Liver (tissue), 3 donors: Measurements from ENCODE around the gene LGALS4.

Experiments
- RXRA ChIP-seq, 2 donors: IDR thresholded peaks; 2 replicates each; pipeline ENCODE4 v1.6.1; 2017 to 2018; ENCODE audit warnings: antibody characterized with exemption in 2 of 2, mild to moderate bottlenecking in 1 of 2
- TAF1 ChIP-seq: conservative IDR thresholded peaks from 2 replicates; pipeline ENCODE4 v1.6.1; 2016; ENCODE audit warnings: antibody characterized with exemption, mild to moderate bottlenecking
- YY1 ChIP-seq: IDR thresholded peaks from 2 replicates; pipeline ENCODE4 v1.6.1; 2016; ENCODE audit warnings: antibody characterized with exemption, mild to moderate bottlenecking
- TF ChIP-seq, protein P1 (sequence below): fragments of 150-350 bp; IDR thresholded peaks from 2 replicates; pipeline ENCODE4 v1.5.1; 2017; ENCODE audit warnings: improper control_type of control experiment, low read depth, low read length; ENCODE audit not compliant: missing input control
- TF ChIP-seq, protein P2 (sequence below): IDR thresholded peaks from 2 replicates; pipeline ENCODE4 v1.6.1; 2016; ENCODE audit warnings: antibody characterized with exemption, mild to moderate bottlenecking
- donor health status: healthy.
- donor health status: healthy.

DNA sequence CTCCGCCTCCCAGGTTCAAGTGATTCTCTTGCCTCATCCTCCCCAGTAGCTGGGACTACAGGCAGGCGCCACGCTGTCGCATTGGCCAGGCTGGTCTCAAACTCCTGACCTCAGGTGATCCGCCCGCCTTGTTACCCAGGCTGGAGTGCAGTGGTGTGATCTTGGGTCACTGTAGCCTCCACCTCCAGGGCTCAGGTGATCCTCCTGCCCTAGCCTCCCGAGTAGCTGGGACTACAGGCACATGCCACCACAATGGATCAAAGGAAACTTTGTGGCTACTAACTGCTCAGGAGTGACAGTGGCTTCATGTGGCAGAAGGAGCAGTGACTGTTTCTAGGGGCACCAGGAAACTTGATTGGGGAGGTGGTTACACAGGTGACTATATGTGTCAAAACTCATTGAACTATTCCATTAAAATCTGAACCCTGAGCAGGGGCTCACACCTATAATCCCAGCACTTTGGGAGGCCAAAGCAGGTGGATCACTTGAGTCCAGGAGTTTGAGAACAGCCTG is 27.5 kb downstream of the LGALS4 start:
- TF ChIP-seq, protein P1, sequence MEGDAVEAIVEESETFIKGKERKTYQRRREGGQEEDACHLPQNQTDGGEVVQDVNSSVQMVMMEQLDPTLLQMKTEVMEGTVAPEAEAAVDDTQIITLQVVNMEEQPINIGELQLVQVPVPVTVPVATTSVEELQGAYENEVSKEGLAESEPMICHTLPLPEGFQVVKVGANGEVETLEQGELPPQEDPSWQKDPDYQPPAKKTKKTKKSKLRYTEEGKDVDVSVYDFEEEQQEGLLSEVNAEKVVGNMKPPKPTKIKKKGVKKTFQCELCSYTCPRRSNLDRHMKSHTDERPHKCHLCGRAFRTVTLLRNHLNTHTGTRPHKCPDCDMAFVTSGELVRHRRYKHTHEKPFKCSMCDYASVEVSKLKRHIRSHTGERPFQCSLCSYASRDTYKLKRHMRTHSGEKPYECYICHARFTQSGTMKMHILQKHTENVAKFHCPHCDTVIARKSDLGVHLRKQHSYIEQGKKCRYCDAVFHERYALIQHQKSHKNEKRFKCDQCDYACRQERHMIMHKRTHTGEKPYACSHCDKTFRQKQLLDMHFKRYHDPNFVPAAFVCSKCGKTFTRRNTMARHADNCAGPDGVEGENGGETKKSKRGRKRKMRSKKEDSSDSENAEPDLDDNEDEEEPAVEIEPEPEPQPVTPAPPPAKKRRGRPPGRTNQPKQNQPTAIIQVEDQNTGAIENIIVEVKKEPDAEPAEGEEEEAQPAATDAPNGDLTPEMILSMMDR, result no peak
- TF ChIP-seq YY1 (no peak), TAF1 (no peak), RXRA (IDR thresholded peaks at IDR 0.05) (no peak)
- TF ChIP-seq, protein P2, sequence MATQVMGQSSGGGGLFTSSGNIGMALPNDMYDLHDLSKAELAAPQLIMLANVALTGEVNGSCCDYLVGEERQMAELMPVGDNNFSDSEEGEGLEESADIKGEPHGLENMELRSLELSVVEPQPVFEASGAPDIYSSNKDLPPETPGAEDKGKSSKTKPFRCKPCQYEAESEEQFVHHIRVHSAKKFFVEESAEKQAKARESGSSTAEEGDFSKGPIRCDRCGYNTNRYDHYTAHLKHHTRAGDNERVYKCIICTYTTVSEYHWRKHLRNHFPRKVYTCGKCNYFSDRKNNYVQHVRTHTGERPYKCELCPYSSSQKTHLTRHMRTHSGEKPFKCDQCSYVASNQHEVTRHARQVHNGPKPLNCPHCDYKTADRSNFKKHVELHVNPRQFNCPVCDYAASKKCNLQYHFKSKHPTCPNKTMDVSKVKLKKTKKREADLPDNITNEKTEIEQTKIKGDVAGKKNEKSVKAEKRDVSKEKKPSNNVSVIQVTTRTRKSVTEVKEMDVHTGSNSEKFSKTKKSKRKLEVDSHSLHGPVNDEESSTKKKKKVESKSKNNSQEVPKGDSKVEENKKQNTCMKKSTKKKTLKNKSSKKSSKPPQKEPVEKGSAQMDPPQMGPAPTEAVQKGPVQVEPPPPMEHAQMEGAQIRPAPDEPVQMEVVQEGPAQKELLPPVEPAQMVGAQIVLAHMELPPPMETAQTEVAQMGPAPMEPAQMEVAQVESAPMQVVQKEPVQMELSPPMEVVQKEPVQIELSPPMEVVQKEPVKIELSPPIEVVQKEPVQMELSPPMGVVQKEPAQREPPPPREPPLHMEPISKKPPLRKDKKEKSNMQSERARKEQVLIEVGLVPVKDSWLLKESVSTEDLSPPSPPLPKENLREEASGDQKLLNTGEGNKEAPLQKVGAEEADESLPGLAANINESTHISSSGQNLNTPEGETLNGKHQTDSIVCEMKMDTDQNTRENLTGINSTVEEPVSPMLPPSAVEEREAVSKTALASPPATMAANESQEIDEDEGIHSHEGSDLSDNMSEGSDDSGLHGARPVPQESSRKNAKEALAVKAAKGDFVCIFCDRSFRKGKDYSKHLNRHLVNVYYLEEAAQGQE, result no peak
